Smooth muscle cell (in vitro differentiated cells): Measurements from ENCODE around the gene CHCHD4. TPM values are rescaled to one million over a fixed set of nuclear protein-coding genes. Genes with fewer than 3 reads are reported as not detected.
"Not testable (repeated sequence)": the region's sequence is repeated elsewhere in the genome, so short reads cannot be mapped to it uniquely, and the experiment has no call there.

Experiments used
- DNase-seq: peaks from one replicate; lab custom pipeline; 2025; ENCODE audit not compliant: unreplicated experiment; lab: John Stamatoyannopoulos, UW
- H2AFZ ChIP-seq: fragments of 200-600 bp; sonication (generic); 2 replicates; pipeline ENCODE4 v1.6.0; 2016; ENCODE audit warnings: antibody characterized with exemption, low read depth, mild to moderate bottlenecking
- H3F3A ChIP-seq: fragments of 200-600 bp; sonication (generic); 2 replicates; pipeline ENCODE4 v1.6.0; 2017; ENCODE audit warnings: antibody characterized with exemption, low read depth
- H3K27ac ChIP-seq: fragments of 200-600 bp; sonication (generic); 2 replicates; pipeline ENCODE4 v1.5.1; 2016; ENCODE audit warnings: low read depth, mild to moderate bottlenecking
- H3K27me3 ChIP-seq: fragments of 200-600 bp; sonication (generic); 2 replicates; pipeline ENCODE4 v1.6.1; 2016; ENCODE audit warnings: low read depth, mild to moderate bottlenecking
- H3K36me3 ChIP-seq: fragments of 200-600 bp; sonication (generic); 2 replicates; pipeline ENCODE4 v1.5.1; 2016; ENCODE audit warnings: low read depth
- H3K4me1 ChIP-seq: fragments of 200-600 bp; sonication (generic); 2 replicates; pipeline ENCODE4 v1.5.1; 2016; ENCODE audit warnings: low read depth
- H3K4me2 ChIP-seq: fragments of 200-600 bp; sonication (generic); 2 replicates; pipeline ENCODE4 v1.6.0; 2016; ENCODE audit warnings: mild to moderate bottlenecking
- H3K4me3 ChIP-seq: fragments of 200-600 bp; sonication (generic); 2 replicates; pipeline ENCODE4 v1.5.1; 2016; ENCODE audit warnings: mild to moderate bottlenecking
- H3K79me2 ChIP-seq: fragments of 200-600 bp; sonication (generic); 2 replicates; pipeline ENCODE4 v1.6.0; 2016; ENCODE audit warnings: low read depth, mild to moderate bottlenecking
- H3K9ac ChIP-seq: fragments of 200-600 bp; sonication (generic); 2 replicates; pipeline ENCODE4 v1.6.0; 2016; ENCODE audit warnings: low read depth
- H3K9me3 ChIP-seq: fragments of 200-600 bp; sonication (generic); replicated peaks from 2 replicates; pipeline ENCODE4 v1.5.1; 2016; ENCODE audit warnings: low read depth
- H4K20me1 ChIP-seq: fragments of 200-600 bp; sonication (generic); 2 replicates; pipeline ENCODE4 v1.6.0; 2016; ENCODE audit warnings: low read depth
- CTCF ChIP-seq: fragments of 200-600 bp; sonication (generic); IDR thresholded peaks from 2 replicates; pipeline ENCODE4 v1.5.1; 2017; ENCODE audit warnings: borderline replicate concordance, mild to moderate bottlenecking, antibody characterized with exemption; ENCODE audit not compliant: insufficient read depth, poor library complexity, severe bottlenecking
- WGBS: methylation state at CpG from one replicate; pipeline ENCODE4 v1.1.7; 2016; ENCODE audit warnings: low lambda C conversion rate; 5-methylcytosine and 5-hydroxymethylcytosine counted together
- polyA plus RNA-seq: library from polyadenylated mRNA; unstranded; fragments of >200 nt; fragmentation: Nextera tagmentation; extraction: Ambion mirVana; gene quantifications from 2 replicates; pipeline ENCODE4 v1.2.1, GENCODE V29; 2016
- total RNA-seq: library from RNA; depleted of rRNA; stranded (reverse); fragments of >200 nt; gene quantifications from 2 replicates; pipeline ENCODE4 v1.2.3, GENCODE V29; 2014

CHCHD4 gene
- total and polyA plus RNA-seq, 2 experiments from 2014 or later, result 8.7 to 12.0 TPM

GRCh38 chr3:14097616-14098391, 26.9 kb downstream of the CHCHD4 start:
- 88% methylated on average over 5 of the region's 5 CpGs for WGBS

GRCh38 chr3:14096742-14097141, 27.9 kb downstream of the CHCHD4 start:
- TF ChIP-seq CTCF, result no peak
- no peak overlapping the region for H3K9ac ChIP-seq
- no peak overlapping the region for H2AFZ ChIP-seq
- no peaks in the 10 kb centered on the region for H3K27me3 ChIP-seq
- no peaks in the 10 kb centered on the region for H4K20me1 ChIP-seq
- H3K79me2 ChIP-seq, result no peaks in the 10 kb centered on the region
- H3K4me3 ChIP-seq, result no peak overlapping the region
- H3K4me2 ChIP-seq, result no peak overlapping the region
- no peaks in the 10 kb centered on the region for H3K9me3 ChIP-seq
- no peaks in the 10 kb centered on the region for H3F3A ChIP-seq
- H3K4me1 ChIP-seq, result no peaks in the 10 kb centered on the region
- no peaks in the 10 kb centered on the region for H3K36me3 ChIP-seq
- DNase-seq, result no peak
- 87% methylated on average over 3 of the region's 3 CpGs for WGBS
- no peak overlapping the region for H3K27ac ChIP-seq

More at GRCh38 chr3:14097616-14098391, 26.9 kb downstream of the CHCHD4 start:
- DNase-seq, result no peak
- Histone ChIP-seq H3K27me3 (no peaks in the 10 kb centered on the region), H3F3A (no peaks in the 10 kb centered on the region), H3K4me1 (no peaks in the 10 kb centered on the region), H3K27ac (no peak overlapping the region), H2AFZ (no peak overlapping the region), H3K4me2 (no peak overlapping the region), H3K79me2 (no peaks in the 10 kb centered on the region), H4K20me1 (no peaks in the 10 kb centered on the region), H3K9ac (no peak overlapping the region), H3K4me3 (no peak overlapping the region), H3K36me3 (no peaks in the 10 kb centered on the region), H3K9me3 (no peaks in the 10 kb centered on the region)
- TF ChIP-seq CTCF, result no peak

- H3K4me1 ChIP-seq, result no peaks in the 10 kb centered on the region
- no peak overlapping the region for H2AFZ ChIP-seq
- no peaks in the 10 kb centered on the region for H3K36me3 ChIP-seq
- no peak for TF ChIP-seq CTCF
- H3K4me3 ChIP-seq, result no peak overlapping the region
- H3K79me2 ChIP-seq, result no peaks in the 10 kb centered on the region
- H3K9ac ChIP-seq, result no peak overlapping the region
- H3K9me3 ChIP-seq, result no peaks in the 10 kb centered on the region
- H3F3A ChIP-seq, result no peaks in the 10 kb centered on the region
- H4K20me1 ChIP-seq, result no peaks in the 10 kb centered on the region
- no peak overlapping the region for H3K4me2 ChIP-seq
- no peak for DNase-seq
- H3K27ac ChIP-seq, result no peak overlapping the region
- no peaks in the 10 kb centered on the region for H3K27me3 ChIP-seq
These were observed 30.8 kb downstream of the CHCHD4 start for GRCh38 chr3:14093831-14094230.

GRCh38 chr3:14092464-14092863, 32.2 kb downstream of the CHCHD4 start:
- Histone ChIP-seq H3K79me2 (no peaks in the 10 kb centered on the region), H3K4me1 (no peaks in the 10 kb centered on the region), H3F3A (no peaks in the 10 kb centered on the region), H3K36me3 (no peaks in the 10 kb centered on the region), H2AFZ (no peak overlapping the region), H3K9ac (no peak overlapping the region), H3K27me3 (no peaks in the 10 kb centered on the region), H3K9me3 (no peaks in the 10 kb centered on the region), H3K4me2 (no peak overlapping the region), H3K27ac (no peak overlapping the region), H4K20me1 (no peaks in the 10 kb centered on the region), H3K4me3 (no peak overlapping the region)
- no peak for TF ChIP-seq CTCF
- 98% methylated on average over 2 of the region's 2 CpGs for WGBS
- no peak for DNase-seq

- H3K36me3 ChIP-seq, H3K4me3 ChIP-seq, H3K27me3 ChIP-seq, H3K9me3 ChIP-seq, H2AFZ ChIP-seq, H4K20me1 ChIP-seq, H3K4me1 ChIP-seq, H3F3A ChIP-seq, H3K79me2 ChIP-seq, DNase-seq, H3K9ac ChIP-seq, H3K4me2 ChIP-seq, H3K27ac ChIP-seq: not testable (repeated sequence)
- whole genome bisulfite sequencing, result 59% methylated on average over 4 of the region's 5 CpGs
These were observed 32.7 kb downstream of the CHCHD4 start for GRCh38 chr3:14091959-14092358.
